GM13977 (cell line): ENCODE measurements around the gene AMFR.

Experiments
- DNase-seq: peaks from one replicate; pipeline ENCODE4 v3.0.0; 2012; ENCODE audit warnings: low spot score
- in situ Hi-C: fragments of 300-500 bp; cut with MboI; formaldehyde crosslinking; loops from one replicate; pipeline ENCODE4 v1.12.0; 2022; ENCODE audit warnings: low sequenced_read_pairs, low pct_unique_long_range_greater_than_20kb, mixed read lengths, inconsistent platforms; ENCODE audit not compliant: unreplicated experiment
- TF ChIP-seq, protein P1 (sequence below): IDR thresholded peaks from 2 replicates; pipeline ENCODE4 v1.5.1; 2012; ENCODE audit warnings: mild to moderate bottlenecking, control low read depth; ENCODE audit not compliant: insufficient read depth; ENCODE audit errors: extremely low read depth, missing control alignments

The AMFR gene

DNA sequence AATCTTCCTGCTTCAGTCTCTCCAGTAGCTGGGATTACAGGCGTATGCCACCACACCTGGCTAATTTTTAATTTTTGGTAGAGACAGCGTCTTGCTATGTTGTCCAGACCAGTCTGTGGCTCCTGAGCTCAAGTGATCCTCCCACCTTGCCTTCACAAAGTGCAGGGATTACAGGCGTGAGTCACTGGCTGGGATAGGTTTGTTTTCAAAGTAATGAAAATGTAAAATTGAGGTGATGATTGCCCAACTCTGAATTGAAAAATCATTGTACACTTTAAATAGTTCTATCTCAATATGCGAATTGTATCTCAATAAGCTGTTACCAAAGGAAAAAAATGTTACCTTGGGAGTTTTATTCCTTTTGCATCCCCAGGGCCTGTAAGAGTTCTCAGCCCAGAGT is 1.2 kb upstream of the AMFR start:
- TF ChIP-seq, protein P1, sequence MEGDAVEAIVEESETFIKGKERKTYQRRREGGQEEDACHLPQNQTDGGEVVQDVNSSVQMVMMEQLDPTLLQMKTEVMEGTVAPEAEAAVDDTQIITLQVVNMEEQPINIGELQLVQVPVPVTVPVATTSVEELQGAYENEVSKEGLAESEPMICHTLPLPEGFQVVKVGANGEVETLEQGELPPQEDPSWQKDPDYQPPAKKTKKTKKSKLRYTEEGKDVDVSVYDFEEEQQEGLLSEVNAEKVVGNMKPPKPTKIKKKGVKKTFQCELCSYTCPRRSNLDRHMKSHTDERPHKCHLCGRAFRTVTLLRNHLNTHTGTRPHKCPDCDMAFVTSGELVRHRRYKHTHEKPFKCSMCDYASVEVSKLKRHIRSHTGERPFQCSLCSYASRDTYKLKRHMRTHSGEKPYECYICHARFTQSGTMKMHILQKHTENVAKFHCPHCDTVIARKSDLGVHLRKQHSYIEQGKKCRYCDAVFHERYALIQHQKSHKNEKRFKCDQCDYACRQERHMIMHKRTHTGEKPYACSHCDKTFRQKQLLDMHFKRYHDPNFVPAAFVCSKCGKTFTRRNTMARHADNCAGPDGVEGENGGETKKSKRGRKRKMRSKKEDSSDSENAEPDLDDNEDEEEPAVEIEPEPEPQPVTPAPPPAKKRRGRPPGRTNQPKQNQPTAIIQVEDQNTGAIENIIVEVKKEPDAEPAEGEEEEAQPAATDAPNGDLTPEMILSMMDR: no peak

DNA sequence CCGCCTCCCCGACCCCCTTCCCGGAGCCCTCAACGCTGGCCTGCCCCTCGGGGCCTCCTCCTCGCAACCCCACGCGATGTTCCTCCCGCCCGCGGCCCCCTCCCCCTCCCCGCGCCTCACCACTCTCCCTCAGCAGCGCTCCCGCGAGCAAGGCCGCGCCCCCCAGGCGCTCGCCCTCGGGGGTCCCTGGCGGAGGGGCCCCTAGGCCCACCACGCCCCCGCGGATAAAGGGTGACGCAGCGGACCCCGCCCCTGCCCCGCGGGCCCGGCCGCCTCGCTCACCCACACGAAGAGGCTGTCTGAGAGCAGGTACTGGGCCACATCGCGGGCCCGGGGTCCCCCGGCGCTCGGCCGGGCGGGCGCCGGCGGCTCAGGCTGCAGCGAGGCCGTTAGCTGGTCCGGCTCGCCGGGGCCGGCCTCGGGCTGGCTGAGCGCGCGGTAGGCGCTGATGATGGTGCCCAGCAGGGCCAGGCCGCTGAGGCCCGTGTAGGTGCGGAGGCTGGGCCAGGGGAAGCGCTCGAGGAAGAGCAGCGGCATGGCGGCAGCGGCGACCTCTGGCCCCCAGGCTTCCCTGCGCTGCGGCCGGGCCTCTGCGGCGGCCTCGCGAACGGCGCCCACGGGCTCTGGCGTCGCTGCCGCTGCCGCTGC is 430 bp downstream of the AMFR start:
- in situ Hi-C loops: no loop called here
- no peak for DNase-seq

More for the DNA sequence above, 1.2 kb upstream of the AMFR start:
- no peak for DNase-seq
- in situ Hi-C loops: no loop called here

DNA sequence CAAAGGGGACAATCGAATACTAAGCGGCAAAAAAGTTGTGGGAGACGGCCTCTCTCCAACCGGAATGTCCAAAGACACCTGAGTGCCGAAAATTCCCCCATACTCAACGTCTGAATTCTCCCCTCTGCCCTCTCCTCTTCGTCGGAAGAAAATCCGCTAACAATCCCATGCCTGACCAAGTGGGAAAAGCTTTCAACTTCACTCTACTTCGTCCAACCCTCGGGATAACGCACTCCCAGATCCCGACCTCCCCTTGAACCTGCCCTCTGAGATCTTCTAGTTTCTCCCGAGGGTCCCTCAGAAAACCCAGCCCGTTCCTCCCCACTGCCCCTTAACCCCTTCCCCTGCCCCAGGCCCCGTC is 961 bp downstream of the AMFR start:
- no peak for DNase-seq
- TF ChIP-seq, protein P1: no peak
- in situ Hi-C loops: no loop called here

More for the DNA sequence above, 430 bp downstream of the AMFR start:
- TF ChIP-seq, protein P1: no peak

DNA sequence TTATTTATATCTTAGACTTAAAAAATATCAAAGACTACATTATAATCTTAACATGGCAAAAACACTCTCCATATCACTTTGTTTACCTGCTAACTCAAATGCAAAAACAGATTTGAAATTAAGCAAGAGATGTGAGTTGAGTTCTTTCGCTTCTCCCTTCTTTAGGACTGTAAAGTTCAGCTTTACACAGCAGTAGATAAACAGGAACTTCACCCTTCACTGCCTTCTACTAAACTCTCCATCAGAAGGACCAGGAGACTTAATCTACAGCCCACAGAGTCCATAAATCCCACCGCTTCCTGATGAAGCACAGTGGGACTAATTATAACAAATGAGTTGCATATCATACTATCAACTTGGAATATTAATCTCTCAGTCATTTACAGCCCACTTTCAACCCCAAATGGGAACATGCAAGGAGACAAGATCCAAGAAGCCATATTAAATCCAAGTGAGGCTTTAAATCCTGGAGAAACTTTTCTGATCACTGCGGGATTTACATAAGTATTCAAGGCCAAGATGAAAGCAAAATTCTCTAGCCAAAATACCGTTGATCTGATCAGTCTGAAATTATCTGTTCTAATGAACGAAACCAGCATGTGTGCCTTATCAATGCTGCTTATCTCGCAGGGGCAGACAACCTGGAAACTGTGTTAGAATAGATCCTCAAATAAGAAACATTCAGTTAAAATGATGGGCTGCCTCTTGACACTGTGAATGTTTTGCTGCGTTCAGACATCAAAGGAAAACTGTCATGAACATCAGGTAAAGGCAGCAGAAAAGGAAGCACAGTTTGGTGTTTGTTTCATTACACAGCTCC is 1.6 kb downstream of the AMFR start:
- DNase-seq: peak; percentile 51
- in situ Hi-C loops: no loop called here

DNA sequence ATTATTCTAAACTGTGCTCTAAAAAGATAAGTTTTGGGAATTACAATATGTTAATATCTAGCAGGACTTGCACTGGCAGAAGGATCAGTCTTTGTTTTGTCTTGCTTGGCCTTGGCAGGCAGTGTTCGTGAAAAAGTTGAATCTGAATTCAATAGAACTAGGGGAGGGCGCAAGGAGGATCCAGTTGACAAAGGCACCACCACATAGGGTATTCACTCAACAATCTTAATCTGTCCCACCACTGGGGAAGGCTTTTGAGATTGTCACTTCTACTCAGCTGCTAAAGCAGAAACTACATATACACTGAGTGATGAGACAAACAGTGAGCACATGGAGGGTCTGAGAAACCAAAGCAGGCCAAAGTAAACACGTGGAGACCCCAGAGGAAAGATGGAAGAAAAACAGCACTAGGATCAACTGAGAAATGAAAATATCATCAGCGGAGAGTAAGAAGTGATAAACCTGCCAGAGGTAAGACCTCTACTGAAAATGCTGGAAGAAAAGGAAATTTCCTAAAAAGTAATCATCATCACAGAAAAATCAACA is 2.4 kb downstream of the AMFR start:
- in situ Hi-C loops: no loop called here
- TF ChIP-seq, protein P1: no peak
- no peak for DNase-seq

More for the DNA sequence above, 1.6 kb downstream of the AMFR start:
- TF ChIP-seq, protein P1: no peak

DNA sequence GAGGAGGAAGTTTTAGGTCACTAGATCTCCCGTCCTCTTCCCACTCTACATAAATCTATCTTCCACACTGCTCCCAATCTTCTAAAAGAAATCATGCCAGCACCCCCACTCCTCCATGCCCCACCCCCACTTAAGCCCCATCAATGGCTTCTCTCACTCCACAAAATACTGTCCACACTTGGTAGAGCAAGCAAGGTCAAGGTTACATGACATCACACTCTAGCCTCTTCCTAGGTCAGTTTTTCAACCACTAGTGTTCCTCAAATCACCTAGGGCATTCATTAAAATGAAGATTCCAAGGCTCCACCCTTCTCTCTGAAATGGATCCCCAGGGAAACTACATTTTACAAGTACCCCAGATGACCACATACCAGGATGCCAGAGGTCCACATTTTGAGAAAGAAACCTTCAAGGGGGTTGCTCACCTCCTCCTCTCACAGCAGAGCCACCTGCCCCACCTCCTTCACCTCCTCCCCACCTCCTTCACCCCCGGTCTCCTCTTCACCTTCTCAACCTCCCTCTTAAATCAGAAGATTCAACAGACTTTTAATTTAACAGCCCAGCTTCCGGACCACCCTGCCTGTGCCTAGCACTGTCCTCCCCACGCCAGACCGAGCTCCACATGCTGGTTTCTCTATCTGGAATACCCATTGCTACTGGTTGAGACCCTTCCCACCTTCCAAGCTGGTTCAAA is 3.2 kb downstream of the AMFR start:
- TF ChIP-seq, protein P1: no peak
- in situ Hi-C loops: no loop called here
- DNase-seq: no peak
